Activated CD4-positive, alpha-beta T cell treated with anti-CD3 and anti-CD28 coated beads, Interleukin-2, amount 50 U/mL, for 16 hours (primary cell): ENCODE measurements around the gene JARID2.

Experiments used
- DNase-seq: peaks from one replicate; pipeline ENCODE4 v3.0.0-alpha.2; 2020

Gene JARID2

DNA sequence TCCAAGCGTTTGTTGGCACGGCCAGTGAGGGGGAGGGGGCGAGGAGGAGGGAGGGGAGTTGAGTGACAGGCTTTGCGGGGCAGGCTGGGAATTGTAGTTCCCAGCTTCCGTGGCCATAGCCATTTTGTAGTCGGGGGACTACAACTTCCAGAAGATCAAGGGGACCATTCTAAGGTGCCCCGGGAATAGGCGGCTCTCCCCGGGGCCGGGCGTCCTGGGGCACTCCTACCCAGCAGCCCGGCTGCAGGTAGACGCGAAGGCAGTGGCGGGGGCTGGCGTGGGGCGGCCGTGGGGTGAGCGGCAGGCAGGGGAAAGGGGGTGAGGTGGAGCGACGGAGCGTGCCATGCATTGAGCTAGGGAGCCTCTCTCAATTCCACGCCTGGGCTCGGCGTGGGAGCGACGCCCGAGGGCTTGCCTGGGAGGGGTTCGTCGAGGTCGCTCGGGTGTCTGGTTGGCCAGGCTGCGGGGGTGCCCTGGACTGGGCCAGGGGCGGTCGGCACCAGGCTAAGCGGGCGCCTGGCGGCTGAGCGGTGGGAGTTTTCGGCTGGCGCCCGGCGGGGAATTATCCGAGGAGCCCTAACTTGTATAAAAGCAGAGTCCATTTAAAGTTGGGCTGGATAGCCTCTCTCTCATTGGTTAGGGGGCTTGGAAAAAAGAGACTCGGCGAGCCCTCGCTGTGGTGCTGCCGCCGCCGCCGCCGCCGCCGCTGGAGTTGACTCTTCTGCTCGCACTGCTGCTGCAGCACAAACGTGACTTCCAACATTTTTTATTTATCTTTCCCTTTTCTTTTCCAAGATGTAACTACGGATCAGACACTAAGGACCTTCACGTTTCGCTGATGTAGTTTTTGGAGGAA lies at the start of gene JARID2:
Gene JARID2 (plus strand): TSS at position 709 of the 856 bp plus-strand sequence. CDS start 471 bp downstream, outside the sequence.
- peak; percentile 98 for DNase-seq

DNA sequence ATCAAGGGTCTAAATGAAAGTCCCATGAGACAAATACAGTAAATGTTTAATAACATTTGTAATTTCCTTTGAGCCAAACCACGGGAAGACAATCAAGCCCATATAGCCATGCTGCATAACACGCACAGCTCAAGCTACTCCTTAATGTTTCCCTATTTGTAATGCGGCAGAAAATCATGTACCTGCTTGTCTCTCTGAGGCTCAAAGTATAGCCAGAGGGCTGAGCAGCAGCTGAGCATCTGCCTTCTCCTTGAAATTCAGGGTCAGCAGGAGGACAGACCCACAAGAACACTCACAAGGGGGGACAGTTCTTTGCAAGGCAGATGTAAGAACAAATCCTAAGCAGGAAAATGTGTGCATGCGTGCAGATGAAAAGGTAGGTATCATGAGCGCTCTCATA lies 45.8 kb upstream of the JARID2 start:
- no peak for DNase-seq

DNA sequence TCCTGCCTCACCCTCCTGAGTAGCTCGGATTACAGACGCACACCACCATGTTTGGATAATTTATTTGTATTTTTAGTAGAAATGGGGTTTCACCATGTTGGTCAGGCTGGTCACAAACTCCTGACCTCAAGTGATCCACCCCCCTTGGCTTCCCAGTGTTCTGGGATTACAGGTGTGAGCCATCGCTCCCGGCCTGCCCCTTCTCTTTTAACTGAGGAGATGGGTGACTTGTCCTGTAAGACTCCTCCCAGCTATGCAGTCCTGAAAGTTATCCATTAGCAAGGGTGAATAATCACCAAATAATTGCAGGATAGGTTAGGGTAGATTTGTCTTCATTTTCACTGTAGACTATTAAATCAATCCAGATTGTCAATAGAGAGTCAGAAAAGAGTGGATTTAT lies 40.5 kb upstream of the JARID2 start:
- no peak for DNase-seq

DNA sequence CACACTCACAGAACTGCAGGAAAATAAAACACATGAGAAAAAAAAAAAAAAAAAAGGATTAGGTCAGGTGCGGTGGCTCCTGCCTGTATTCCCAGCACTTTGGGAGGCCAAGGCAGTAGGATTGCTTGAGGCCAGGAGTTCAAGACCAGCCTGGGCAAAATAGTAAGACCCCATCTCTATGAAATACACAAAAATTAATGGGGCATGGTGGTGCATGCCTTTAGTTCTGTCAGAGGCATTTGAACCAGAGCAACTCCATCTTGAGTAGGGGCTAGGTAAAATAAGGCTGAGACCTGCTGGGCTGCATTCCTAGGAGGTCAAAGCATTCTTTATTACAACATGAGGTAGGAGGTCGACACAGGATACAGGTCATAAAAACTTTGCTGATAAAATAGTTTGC lies 39.0 kb upstream of the JARID2 start:
- DNase-seq = no peak

DNA sequence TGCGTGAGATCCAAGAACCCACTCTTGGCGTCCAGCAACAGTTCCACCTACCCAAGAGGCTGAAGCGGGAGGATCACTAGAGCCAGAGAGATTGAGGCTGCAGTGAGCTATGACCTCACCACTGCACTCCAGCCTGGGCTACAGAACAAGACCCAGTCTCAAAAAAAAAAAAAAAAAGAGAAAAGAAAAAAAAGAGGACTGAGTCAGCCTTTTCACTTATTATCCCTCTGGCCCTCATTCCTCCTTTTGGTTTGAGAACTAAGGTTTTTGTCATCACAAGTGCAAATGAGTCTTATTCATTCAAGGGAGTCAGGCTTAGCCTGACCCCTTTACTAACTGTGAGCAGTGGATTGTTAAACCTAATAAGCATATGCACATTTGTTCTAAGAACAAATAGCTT lies 37.9 kb upstream of the JARID2 start:
- no peak for DNase-seq

DNA sequence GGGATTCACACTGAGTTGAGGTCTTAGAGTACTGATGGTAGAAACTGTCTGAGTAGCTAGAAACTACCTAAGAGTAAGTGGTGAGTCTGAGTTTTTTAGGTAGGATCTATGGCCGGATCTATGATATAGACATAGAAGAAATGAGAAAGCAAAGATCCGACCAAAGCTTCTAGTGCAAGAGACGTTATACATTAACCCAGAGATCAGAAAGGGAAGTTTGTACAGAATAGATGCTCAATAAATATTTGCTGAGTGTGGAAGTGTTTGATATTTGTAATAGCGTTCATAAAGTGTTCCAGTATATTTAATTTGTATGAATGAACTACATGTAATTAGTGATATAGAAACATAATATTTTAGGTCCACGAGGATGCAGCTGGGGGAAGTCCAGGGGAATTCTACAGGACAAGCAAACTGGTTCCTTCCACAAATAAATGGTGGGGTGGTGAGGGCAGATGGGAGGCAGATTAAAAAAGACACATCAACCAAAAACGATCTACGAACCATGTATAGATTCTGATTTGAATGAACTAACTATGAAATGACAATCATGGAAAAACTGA lies 31.9 kb upstream of the JARID2 start:
- DNase-seq = no peak

DNA sequence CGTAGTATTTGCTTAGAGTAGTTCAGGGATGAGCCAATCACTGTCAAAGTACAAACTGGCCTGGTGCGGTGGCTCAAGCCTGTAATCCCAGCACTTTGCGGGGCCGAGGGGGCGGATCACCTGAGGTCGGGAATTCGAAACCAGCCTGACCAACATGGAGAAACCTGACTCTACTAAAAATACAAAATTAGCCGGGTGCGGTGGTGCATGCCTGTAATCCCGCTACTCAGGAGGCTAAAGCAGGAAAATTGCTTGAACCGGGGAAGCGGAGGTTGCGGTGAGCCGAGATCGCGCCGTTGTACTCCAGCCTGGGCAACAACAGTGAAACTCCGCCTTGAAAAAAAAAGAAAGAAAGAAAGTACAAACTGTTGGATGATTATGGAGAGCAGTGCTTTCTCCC lies 27.5 kb upstream of the JARID2 start:
- DNase-seq = no peak

DNA sequence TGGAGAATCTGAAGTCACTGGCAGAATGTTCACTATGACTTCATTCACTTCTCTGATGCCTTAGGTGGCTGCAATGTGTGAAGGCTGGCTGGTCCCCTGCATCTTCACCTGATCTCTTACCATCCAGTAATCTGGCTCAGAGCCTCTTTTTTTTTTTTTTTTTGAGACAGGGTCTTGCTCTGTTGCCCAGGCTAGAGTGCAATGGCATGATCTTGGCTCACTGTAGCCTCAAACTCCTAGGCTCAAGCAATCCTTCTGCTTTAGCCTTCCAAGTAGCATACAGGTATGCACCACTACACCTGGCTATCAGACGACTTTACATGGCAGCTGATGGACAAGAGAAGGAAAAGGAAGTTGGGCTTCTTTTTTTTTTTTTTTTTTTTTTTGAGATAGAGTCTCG lies 25.8 kb upstream of the JARID2 start:
- DNase-seq = no peak

DNA sequence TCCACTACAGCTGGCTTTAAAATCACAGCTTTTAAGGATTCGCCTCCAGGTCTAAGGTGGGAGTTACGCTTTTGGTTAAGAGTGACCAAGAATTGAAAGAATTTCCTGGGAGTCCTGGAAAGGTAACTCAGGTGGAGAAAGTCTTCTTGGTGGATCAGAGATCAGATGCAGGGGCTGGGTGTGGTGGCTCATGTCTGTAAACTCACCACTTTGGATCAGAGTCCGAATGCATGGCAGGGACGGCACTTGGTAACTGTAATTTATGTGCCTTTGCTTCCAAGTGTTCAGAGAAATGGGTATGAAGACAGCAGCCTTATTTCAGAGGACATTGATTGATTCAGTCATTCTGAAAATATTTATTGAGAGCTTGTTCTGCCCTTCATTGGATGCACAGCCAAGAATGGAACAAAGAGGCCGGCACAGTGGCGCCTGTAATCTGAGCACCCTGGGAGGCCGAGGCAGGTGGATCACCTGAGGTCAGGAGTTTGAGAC lies 18.0 kb upstream of the JARID2 start:
- no peak for DNase-seq

DNA sequence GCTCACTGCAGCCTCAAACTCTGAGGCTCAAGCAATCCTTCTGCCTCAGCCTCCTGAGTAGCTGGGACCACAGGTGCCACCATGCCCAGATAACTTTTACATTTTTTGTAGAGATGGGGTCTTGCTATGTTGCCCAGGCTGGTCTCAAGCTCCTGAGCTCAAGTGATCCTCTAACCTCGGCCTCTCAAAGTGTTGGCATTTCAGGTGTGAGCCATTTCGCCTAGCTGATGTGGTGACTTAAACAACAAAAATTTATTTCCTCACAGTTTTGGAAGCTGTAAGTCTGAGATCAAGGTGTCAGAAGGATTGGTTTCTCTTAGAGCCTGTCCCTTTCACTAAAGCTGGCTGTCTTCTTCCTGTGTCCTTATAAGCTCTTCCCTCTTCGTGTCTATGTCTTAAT lies 15.0 kb upstream of the JARID2 start:
- DNase-seq = no peak

DNA sequence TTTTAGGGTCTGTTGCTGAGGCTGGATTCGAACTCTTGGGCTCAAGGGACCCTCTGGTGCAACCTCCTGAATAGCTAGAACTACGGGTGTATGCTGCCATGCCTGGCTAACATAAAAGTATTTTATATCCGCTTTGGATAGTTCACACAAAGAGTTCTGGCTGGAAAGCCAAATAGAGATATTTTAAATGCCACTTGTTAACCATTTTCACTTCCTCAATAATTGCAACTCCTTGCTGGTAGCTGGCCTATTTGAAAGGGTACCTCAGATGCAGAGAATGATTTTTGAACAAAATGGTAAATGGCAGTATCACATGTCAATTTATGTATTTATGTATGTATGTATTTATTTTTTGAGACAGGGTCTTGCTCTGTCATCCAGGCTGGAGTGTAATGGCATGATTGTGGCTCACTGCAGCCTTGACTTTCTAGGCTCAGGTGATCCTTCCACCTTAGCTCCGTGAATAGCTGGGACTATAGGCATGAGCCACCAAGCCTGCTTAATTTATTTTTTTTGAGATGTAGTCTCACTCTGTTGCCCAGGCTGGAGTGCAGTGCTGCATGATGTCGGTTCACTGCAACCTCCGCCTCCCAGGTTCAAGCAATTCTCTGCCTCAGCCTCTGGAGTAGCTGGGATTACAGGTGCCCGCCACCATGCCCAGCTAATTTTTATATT lies 12.9 kb upstream of the JARID2 start:
- DNase-seq = no peak

DNA sequence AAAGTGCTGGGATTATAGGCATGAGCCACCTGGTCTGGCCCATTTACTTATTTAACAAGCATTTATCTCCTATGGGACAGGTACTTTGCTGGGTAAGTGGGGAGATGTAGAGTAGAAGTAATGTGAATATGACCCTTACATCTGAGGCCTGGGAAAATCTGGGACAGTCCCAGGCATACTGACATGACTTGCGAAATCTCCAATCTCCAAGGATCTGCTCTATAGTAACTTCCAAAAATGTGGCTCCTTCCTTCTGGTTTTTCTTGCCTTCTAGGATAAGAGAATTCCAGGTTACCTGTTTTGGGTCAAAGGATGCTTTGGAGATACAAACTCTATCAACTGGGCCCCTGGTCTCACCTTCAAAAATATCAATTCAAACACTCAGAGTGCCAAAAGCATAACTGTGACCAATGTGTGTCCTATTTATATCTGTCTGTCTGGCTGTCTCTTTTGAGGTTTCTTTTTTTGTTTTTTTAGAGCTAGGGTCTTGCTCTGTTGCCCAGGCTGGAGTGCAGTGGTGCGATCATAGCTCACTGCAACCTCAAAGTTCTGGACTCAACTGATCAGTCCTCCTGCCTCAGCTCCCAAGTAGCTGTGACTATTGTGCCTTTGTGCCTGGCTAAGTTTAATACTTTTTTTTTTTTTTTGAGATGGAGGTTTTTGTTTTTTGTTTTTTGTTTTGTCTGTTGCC lies 11.7 kb upstream of the JARID2 start:
- no peak for DNase-seq

DNA sequence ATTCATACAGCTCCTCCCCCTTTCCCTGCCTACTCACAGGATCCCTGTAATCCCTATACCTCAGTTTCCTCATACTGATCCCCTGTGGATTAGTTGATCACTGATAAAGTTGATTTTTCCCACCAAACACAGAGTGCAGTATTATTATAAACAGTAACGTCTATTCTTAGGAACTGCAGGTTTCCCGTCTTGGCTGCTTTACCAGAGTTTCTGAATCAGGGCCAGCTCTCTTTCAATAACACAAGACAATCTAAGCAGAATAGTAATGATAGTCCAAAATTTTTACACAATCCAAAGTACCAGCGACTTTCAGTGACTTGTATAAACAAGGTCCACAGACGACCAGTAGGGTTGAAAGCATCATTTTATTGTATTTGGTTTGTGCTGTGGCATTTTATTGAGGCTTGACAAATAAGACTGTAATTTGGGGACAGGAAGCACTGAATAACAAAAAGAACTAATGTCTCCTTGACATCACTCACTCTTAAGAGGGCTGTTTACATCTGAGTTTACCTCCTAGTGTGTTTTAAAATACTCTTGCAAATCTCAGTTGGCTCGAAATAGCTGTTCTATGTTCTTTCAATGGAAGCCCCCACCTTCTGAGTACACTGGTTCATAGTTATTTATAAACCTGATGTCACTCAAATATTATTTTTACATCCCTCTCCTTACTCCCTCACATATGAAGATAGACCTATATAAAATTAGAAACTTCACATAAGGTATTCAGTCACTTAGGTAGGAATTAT lies 6.1 kb upstream of the JARID2 start:
- no peak for DNase-seq

DNA sequence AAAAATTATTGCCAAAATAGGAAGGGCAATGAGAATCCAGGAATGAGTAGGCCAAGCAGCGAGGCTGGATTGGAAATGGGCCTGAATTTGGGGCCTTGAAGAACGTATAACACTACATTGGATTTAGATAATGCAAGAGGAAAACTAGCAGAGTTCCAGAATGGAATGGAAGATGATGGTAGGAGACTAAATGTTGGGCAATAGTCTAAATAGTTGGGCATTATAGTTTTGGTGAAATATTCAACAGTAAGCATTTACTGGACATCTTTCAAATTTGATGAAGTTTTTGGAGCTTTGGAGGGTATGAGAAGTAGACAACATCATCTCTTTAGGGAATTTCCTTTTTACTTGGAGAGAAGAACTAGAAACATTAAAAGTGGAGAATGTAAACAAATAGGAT lies 3.4 kb upstream of the JARID2 start:
- DNase-seq = no peak

DNA sequence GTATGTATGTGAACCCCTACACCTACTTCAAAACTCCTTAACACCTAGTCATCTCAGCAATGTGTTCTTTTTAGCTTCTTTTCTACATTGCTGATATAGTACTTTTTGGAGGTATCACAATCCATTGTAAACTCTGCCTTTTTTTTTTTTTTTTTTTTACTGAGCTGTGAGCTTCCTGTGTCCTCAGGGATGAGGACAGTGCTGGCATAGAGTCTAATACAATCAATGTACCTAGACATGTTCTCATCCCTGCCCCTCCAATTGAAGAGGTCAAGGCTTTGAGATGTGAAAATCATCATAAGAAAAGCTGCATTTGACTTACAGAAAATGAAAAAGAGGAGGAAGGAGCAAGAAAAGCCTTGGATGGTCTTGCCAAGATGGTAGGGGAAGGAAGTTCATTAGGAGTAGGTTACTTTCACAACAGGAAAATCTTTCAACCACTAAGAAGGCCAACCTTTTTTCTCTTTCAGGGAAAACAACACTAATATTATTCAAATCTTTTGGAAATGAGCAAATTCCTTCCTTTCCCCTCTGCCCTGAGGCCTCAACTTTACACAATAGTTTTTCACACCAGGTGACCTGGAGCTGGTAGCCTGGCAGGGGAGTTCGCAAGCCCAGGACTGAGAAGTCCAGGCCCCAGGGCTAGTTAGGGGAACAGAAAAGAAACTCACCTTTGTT lies 2.8 kb upstream of the JARID2 start:
- DNase-seq = no peak

DNA sequence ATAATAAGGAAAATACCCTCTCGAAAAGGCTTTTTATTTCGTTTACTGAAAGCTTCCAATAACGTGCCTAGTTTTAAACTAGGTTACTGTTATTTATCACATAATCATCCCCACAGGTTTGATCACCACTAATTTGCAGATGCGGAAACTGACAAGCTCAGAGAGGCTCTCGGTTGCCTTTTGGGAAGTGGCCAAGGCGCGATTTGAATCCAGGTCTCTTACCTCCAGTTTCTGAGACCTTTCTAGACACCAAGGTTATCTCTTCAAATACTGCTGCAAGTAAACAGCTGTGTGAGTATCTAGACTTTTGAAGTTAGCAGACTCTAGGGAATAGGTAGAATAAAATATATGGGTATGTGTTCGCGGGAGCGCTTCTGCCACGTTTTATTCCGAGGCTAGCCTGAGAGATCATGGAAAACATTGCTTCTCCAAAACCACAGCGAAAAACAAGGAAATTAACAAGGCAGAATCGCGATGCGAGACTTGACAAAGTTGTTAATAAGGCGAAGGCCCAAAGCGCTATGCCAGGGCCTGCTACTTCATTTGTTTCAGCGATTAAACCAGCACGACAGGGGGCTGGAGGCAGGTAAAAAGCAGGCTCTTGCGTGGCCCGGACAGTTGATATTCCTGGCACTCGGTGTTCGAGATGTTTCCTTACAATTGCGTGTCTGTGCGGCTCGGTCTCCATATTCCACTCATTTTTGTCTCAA lies 1.8 kb upstream of the JARID2 start:
- DNase-seq = no peak

DNA sequence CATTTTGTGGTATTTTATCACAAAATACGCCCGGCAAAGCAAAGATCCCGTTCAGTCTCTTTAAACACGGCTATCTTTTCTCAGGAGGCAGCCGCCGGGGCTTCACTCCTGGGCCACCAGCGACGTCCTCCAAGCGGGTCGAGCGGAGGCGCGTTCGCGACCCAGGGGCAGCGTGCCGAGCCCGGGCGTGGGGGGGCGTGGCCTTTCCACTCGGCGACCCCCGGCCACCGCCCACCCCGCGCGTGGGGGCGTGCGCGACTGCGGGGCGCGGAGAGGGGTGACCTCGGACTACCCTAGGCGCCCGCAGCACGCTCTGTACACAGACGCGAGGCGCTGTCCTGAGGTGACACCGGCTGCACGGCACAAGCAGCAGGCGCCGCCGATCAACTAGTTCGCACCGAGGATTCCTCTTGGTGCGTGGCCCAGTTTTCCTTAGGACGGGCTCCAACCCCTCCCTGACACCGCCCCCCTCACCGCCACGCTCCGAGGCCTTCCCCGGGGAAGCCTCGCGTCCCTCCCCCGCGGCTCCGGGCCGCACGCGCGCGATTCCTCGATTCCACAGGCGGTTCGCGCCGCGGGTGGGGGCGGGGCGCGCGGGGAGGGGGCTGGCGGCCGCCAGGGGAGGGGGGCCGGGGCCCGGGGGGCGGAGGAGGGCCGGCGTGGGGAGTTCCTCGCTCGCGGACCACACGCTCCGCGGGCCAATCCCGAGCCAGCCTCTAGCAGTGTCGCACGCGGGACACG lies 1.1 kb upstream of the JARID2 start:
- DNase-seq = peak; percentile 52

DNA sequence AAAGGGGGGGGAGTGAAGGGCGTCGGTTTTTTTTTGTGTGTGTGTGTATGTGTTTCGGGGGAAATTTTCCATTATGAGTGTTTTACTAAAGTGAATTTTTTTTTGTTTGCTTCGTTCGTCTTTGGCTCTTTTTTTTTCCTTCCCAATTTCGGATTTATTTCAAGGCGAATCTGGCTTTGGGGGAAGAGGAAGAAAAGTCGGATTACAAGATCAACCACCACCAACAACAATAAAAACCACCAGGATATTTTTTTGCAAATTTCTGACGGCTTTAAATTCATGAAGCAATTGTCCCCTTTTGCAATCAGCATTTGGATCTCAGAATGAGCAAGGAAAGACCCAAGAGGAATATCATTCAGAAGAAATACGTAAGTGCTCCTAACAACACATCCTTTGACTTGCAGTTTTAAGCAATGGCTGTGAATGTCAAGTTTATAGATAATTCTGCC lies 372 bp downstream of the JARID2 start:
- no peak for DNase-seq

DNA sequence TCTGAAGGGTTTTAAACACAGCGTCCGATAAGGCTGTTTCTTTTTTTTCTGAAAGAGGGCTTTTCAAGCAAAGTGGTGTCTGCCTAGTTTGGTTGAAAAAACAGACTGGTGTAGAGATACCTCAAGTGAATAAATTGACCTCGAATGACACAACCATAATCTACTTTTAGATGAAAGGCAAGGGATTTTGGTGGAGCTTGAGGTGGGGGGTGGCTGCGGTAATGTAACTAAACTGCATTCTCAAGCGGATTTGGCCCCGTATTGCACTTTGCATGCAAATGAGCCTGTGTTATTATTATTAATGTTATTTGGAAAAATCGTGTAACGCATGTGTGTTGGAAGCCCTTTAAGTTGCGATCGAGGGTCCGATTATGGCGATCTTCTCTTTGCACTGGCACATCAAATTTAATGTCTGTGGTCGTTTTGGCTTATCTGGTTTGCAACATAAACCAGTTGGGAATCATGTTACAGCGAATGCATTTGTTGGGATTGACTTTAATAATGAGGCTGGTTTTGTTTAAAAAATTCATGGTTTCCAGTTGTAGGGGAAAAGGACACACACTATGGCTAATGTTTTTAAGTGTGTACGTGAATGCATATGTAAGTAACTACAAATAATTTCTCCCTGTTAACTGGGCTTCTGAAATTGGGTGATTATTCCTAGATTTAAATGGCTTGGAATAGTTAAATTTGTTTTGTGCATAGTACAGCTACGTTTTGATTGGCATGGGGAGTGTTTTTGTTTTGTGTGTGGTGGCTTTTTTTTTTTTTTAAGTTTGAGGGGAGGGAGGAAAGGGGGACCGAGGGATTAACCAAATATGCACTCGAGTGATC lies 1.0 kb downstream of the JARID2 start:
- DNase-seq = no peak
